ENCODE measurements around the gene TFB2M.

The TFB2M gene

DNA sequence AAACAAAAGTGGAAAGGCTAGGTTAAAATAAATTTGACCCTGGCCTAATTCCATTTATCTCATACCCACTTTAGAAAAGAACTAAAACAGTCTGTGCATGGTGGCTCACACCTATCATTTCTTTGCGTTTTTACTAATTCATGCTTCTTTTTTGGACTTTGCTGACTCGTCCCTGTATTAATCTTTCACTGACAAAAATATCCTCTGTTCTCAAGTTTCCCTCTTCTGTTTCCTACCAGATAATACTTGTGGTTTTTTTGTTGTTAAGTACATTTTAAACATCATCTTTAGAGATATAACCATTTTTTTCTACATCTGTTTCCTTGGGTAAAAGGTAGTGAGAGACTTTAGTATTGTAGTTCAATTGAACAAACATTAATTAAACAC is 11.7 kb upstream of the TFB2M start:
- TF ChIP-seq POLR2AphosphoS5 (IDR thresholded peaks at IDR 0.05; ENCODE audit: low read depth, low read length) (no peak), FOXP2 (optimal IDR thresholded peaks at IDR 0.05; ENCODE audit: borderline replicate concordance, extremely low read depth, extremely low read length, insufficient read depth) (no peak), SIN3A (IDR thresholded peaks at IDR 0.05; ENCODE audit: borderline replicate concordance, insufficient read depth, low read length) (no peak), TAF1 (IDR thresholded peaks at IDR 0.05; ENCODE audit: borderline replicate concordance, insufficient read depth, low read length) (no peak)
- TF ChIP-seq, protein P1, sequence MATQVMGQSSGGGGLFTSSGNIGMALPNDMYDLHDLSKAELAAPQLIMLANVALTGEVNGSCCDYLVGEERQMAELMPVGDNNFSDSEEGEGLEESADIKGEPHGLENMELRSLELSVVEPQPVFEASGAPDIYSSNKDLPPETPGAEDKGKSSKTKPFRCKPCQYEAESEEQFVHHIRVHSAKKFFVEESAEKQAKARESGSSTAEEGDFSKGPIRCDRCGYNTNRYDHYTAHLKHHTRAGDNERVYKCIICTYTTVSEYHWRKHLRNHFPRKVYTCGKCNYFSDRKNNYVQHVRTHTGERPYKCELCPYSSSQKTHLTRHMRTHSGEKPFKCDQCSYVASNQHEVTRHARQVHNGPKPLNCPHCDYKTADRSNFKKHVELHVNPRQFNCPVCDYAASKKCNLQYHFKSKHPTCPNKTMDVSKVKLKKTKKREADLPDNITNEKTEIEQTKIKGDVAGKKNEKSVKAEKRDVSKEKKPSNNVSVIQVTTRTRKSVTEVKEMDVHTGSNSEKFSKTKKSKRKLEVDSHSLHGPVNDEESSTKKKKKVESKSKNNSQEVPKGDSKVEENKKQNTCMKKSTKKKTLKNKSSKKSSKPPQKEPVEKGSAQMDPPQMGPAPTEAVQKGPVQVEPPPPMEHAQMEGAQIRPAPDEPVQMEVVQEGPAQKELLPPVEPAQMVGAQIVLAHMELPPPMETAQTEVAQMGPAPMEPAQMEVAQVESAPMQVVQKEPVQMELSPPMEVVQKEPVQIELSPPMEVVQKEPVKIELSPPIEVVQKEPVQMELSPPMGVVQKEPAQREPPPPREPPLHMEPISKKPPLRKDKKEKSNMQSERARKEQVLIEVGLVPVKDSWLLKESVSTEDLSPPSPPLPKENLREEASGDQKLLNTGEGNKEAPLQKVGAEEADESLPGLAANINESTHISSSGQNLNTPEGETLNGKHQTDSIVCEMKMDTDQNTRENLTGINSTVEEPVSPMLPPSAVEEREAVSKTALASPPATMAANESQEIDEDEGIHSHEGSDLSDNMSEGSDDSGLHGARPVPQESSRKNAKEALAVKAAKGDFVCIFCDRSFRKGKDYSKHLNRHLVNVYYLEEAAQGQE (IDR thresholded peaks at IDR 0.05; ENCODE audit: insufficient read depth in 1 of 2, low read depth in 2 of 2, low read length in 2 of 2) = no peak

DNA sequence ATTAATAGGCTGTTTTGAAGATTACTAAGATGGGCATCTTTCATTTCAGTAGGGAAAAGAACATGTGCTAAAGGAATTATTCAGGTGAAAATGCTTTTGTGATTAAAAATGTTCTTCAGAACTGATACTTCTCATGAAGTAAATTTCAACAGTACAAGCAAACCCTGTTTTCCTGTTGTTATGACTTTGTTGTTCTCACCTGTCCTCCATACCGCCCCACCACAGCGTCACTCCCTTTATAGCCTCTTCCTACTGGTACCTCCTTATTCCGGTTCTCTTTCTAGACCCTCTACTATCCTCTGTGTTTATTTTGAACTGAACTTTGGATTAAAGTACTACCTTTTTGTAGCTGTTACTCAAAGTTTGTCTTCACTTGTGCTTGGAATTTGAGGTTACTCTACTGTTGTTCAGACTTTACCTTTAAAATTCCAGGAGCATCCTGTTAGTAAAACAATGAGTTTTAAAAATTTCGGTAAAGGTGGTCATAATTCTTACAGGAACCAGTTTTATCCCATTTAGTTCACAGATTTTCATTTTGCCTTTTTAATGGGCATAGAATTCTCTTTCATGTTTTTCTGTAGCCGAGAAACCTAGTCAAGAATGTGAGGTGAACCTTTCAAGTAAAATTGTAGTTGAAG is 11.1 kb upstream of the TFB2M start:
- TF ChIP-seq, protein P1 (IDR thresholded peaks at IDR 0.05; ENCODE audit: insufficient read depth in 1 of 2, low read depth in 2 of 2, low read length in 2 of 2) = no peak
- TF ChIP-seq POLR2AphosphoS5 (IDR thresholded peaks at IDR 0.05; ENCODE audit: low read depth, low read length) (no peak), SIN3A (IDR thresholded peaks at IDR 0.05; ENCODE audit: borderline replicate concordance, insufficient read depth, low read length) (no peak), FOXP2 (optimal IDR thresholded peaks at IDR 0.05; ENCODE audit: borderline replicate concordance, extremely low read depth, extremely low read length, insufficient read depth) (no peak), TAF1 (IDR thresholded peaks at IDR 0.05; ENCODE audit: borderline replicate concordance, insufficient read depth, low read length) (no peak)

DNA sequence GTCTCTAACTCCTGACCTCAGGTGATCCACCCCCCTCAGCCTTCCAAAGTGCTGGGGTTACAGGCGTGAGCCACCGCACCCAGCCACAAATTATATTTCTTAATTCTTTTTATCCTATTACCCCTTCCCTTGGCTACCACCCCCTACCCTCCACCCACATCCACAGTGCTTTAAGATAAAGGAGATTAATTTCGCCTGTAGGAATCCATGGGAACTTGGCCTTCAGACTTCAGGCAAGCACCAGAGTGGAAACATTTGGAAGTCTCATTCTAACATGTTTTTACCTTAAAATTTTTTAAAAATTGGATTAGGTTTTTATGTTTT is 10.6 kb upstream of the TFB2M start:
- TF ChIP-seq TAF1 (IDR thresholded peaks at IDR 0.05; ENCODE audit: borderline replicate concordance, insufficient read depth, low read length) = no peak
- no peak for TF ChIP-seq SIN3A (IDR thresholded peaks at IDR 0.05; ENCODE audit: borderline replicate concordance, insufficient read depth, low read length)
- no peak for TF ChIP-seq POLR2AphosphoS5 (IDR thresholded peaks at IDR 0.05; ENCODE audit: low read depth, low read length)
- TF ChIP-seq, protein P1 (IDR thresholded peaks at IDR 0.05; ENCODE audit: insufficient read depth in 1 of 2, low read depth in 2 of 2, low read length in 2 of 2) = no peak
- no peak for TF ChIP-seq FOXP2 (optimal IDR thresholded peaks at IDR 0.05; ENCODE audit: borderline replicate concordance, extremely low read depth, extremely low read length, insufficient read depth)

DNA sequence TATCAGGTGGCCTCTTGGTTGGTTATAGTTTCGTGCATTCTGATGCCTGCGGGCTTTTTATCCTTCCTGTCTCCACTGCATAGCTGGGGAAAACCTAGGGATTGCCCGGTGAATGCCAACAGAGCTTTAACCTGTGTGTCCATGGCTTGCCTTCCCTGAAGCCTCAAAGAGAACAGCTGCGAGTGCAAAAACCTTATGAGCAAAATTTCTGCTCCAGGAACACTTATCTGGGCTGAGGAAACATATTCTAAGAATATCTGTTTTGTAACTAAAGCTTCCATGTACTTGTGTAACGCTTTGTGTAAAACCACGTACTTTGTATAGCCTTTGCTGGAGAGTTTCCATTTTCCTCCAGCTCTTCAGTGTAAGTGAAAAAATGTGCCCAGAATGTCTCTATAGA is 7.4 kb upstream of the TFB2M start:
- TF ChIP-seq TAF1 (IDR thresholded peaks at IDR 0.05; ENCODE audit: borderline replicate concordance, insufficient read depth, low read length) (no peak), POLR2AphosphoS5 (IDR thresholded peaks at IDR 0.05; ENCODE audit: low read depth, low read length) (no peak), FOXP2 (optimal IDR thresholded peaks at IDR 0.05; ENCODE audit: borderline replicate concordance, extremely low read depth, extremely low read length, insufficient read depth) (no peak), SIN3A (IDR thresholded peaks at IDR 0.05; ENCODE audit: borderline replicate concordance, insufficient read depth, low read length) (no peak)
- TF ChIP-seq, protein P1 (IDR thresholded peaks at IDR 0.05; ENCODE audit: insufficient read depth in 1 of 2, low read depth in 2 of 2, low read length in 2 of 2) = no peak

DNA sequence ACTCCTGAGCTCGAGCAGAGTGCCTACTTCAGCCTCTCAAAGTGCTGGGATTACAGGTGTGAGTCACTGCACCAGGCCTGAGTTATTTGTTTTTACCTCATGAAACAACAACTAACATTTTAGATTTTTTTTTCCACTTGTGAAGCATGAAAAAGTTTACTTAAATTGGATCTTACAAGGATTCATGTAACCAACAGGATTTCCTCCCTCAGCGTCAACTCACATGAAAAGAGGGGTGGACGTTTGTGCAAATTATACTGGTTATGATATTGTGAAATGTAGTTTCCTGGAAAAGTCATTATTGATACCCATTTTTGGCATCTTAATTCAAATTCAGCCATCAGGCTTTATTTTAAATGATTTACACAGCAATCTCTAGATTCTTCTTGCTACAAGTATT is 6.7 kb upstream of the TFB2M start:
- TF ChIP-seq TAF1 (IDR thresholded peaks at IDR 0.05; ENCODE audit: borderline replicate concordance, insufficient read depth, low read length) (no peak), FOXP2 (optimal IDR thresholded peaks at IDR 0.05; ENCODE audit: borderline replicate concordance, extremely low read depth, extremely low read length, insufficient read depth) (no peak), POLR2AphosphoS5 (IDR thresholded peaks at IDR 0.05; ENCODE audit: low read depth, low read length) (no peak), SIN3A (IDR thresholded peaks at IDR 0.05; ENCODE audit: borderline replicate concordance, insufficient read depth, low read length) (no peak)
- TF ChIP-seq, protein P1 (IDR thresholded peaks at IDR 0.05; ENCODE audit: insufficient read depth in 1 of 2, low read depth in 2 of 2, low read length in 2 of 2) = no peak

Data from PFSK-1 (cell line).